WI38 (cell line): ENCODE measurements around the gene LILRA5.
"Not testable (repeated sequence)": the region's sequence is repeated elsewhere in the genome, so short reads cannot be mapped to it uniquely, and the experiment has no call there.

ENCODE experiments used
- H3K4me3 ChIP-seq: 2 replicates; pipeline ENCODE4 v1.5.1; 2011; ENCODE audit warnings: low read depth, mild to moderate bottlenecking, control low read depth, low read length
- CTCF ChIP-seq: IDR thresholded peaks from 2 replicates; pipeline ENCODE4 v1.5.1; 2012; ENCODE audit warnings: low read depth, mild to moderate bottlenecking, control low read depth, low read length

Gene LILRA5

GRCh38 chr19:54281007-54281728 is 31.8 kb downstream of the LILRA5 start, which contains the start of gene LILRB2:
TSS of gene LILRB2 (minus strand) at chr19:54281110. CDS start at chr19:54280496, 614 bp downstream.
- no peak for TF ChIP-seq CTCF
- no peak within 1 kb of the TSS for H3K4me3 ChIP-seq

GRCh38 chr19:54280441-54280840 is 32.5 kb downstream of the LILRA5 start:
- H3K4me3 ChIP-seq: not testable (repeated sequence)

- H3K4me3 ChIP-seq: not testable (repeated sequence)
Measured at GRCh38 chr19:54280025-54280424, 32.9 kb downstream of the LILRA5 start.

- H3K4me3 ChIP-seq: no peak overlapping the region
- no peak for TF ChIP-seq CTCF
Measured at GRCh38 chr19:54279406-54279962, 33.5 kb downstream of the LILRA5 start.

GRCh38 chr19:54278571-54279195 is 34.3 kb downstream of the LILRA5 start:
- H3K4me3 ChIP-seq: not testable (repeated sequence)

- not testable (repeated sequence) for H3K4me3 ChIP-seq
Measured at GRCh38 chr19:54278056-54278455, 34.9 kb downstream of the LILRA5 start.

GRCh38 chr19:54277111-54277615 is 35.8 kb downstream of the LILRA5 start:
- H3K4me3 ChIP-seq: not testable (repeated sequence)

- no peak overlapping the region for H3K4me3 ChIP-seq
- TF ChIP-seq CTCF: no peak
Measured at GRCh38 chr19:54275951-54276350, 37.0 kb downstream of the LILRA5 start.

- H3K4me3 ChIP-seq: not testable (repeated sequence)
Measured at GRCh38 chr19:54274516-54274915, 38.5 kb downstream of the LILRA5 start.

- no peak for TF ChIP-seq CTCF
- no peak overlapping the region for H3K4me3 ChIP-seq
Measured at GRCh38 chr19:54273821-54274220, 39.1 kb downstream of the LILRA5 start.

GRCh38 chr19:54272181-54272580 is 40.8 kb downstream of the LILRA5 start:
- H3K4me3 ChIP-seq: not testable (repeated sequence)

GRCh38 chr19:54271587-54271986 is 41.4 kb downstream of the LILRA5 start:
- not testable (repeated sequence) for H3K4me3 ChIP-seq
